ENCODE data around the gene DLAT.

GRCh38 chr11:111999111-111999510 is 26.1 kb upstream of the DLAT start:
- TF ChIP-seq, protein P1, sequence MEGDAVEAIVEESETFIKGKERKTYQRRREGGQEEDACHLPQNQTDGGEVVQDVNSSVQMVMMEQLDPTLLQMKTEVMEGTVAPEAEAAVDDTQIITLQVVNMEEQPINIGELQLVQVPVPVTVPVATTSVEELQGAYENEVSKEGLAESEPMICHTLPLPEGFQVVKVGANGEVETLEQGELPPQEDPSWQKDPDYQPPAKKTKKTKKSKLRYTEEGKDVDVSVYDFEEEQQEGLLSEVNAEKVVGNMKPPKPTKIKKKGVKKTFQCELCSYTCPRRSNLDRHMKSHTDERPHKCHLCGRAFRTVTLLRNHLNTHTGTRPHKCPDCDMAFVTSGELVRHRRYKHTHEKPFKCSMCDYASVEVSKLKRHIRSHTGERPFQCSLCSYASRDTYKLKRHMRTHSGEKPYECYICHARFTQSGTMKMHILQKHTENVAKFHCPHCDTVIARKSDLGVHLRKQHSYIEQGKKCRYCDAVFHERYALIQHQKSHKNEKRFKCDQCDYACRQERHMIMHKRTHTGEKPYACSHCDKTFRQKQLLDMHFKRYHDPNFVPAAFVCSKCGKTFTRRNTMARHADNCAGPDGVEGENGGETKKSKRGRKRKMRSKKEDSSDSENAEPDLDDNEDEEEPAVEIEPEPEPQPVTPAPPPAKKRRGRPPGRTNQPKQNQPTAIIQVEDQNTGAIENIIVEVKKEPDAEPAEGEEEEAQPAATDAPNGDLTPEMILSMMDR (IDR thresholded peaks at IDR 0.05), result no peak
- TF ChIP-seq POLR2A (IDR thresholded peaks at IDR 0.05), result no peak
- no peak for TF ChIP-seq POLR2AphosphoS5 (IDR thresholded peaks at IDR 0.05)
